Measurements from ENCODE around the gene GDF2.

The GDF2 gene

GRCh38 chr10:47314416-47314970 is 7.8 kb upstream of the GDF2 start:
- DNase-seq: no peak

GRCh38 chr10:47315421-47315820 is 6.8 kb upstream of the GDF2 start:
- no peak for DNase-seq

DNA sequence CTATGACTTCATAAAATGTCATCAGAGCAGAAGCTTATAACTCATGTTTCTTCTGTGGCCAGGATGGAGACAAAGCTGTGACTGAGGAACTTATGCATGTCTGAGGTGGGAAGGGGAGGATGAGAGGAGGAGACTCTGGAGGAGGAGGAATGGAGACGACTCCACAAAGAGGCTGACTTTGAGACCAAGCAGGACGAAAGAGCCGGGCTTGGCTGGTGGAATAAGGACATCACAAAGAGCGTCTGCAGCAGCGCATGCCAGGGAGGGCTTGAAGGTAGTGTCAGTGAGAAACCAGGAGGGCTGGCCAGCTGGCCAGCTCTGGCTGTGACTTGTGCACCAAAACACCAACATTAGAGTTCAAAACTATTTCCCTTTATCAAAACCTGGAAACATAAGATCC is 6.1 kb upstream of the GDF2 start:
- no peak for DNase-seq

- DNase-seq: no peak
These were observed 5.0 kb upstream of the GDF2 start for GRCh38 chr10:47317251-47317650.

DNA sequence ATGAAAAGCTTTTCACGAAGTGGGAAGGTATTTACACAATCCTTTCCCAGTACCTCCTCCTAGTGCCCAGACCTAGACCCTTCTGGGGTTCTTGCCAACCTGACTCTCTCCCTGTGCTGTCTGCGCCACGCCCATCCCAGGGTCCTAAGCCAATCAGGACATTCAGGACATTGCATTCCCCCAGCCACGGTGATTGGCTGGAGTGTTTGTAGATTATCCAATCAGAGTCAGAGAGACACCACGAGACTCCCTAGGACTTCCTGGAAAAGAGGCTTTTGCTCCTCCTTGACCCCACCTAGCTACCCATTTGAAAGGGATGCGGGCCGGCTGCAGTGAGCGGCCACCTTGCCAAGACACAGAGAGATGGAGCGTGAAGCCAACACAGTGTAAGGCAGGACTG is 3.5 kb upstream of the GDF2 start:
- no peak for DNase-seq

GRCh38 chr10:47319784-47320183 is 2.5 kb upstream of the GDF2 start:
- DNase-seq: no peak

DNA sequence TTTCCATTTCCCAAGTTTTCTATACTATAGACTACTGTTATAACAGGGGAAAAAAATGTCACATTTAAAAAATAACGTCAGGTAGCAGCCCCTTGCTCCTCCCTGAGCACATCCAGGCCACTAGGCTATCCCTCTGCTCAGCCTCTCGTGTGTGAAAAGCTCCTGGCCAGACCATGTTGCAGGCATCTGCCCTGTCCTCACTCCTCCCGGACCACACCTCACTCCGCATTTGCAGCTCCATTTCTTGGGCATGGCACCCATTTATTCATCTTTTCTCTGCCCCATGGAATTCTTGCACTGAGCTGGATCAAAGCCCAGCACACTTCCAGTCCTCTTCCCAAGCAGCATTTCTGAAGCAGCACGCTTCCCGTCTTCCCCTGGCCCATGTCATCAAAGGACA is 1.4 kb upstream of the GDF2 start:
- no peak for DNase-seq

- DNase-seq: no peak
These were observed 596 bp upstream of the GDF2 start for GRCh38 chr10:47321521-47322195.

GRCh38 chr10:47323087-47323486 is 833 bp downstream of the GDF2 start:
- no peak for DNase-seq

DNA sequence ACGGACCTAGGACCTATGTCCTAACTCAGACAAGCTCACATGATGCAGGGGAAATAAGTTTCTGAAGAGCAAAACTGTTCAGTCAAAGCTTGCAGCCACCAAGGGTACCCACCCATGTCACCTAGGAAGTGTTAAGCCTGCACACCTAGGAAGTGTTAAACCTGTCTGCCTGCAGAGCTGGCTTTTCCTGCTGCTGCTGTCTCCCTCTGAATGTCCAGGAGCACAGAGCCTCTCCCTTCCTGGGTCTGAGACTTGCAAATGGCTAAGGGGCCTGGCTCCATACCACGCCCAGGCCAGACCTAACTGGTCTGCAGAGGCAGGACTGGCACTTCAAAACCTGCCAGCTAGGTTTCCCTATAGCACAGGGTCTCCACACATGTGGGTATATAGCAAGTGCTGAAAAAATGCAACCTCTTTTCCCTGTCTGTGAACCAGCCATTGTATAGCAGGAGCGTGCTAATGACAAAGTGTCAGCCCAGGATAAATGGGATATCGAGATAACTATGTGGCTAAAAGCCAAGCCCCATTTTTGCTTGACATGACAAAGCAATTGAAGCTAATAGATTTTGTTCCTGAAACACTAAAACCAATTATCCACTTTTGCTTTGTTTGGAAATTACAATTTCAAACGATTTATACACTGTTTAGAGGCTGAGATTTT is 1.5 kb downstream of the GDF2 start:
- DNase-seq: no peak

GRCh38 chr10:47325303-47326291 is 3.3 kb downstream of the GDF2 start:
- DNase-seq: no peak

GRCh38 chr10:47326306-47326926 is 4.2 kb downstream of the GDF2 start:
- DNase-seq: no peak

GRCh38 chr10:47326927-47327330 is 4.7 kb downstream of the GDF2 start:
- DNase-seq: no peak

DNA sequence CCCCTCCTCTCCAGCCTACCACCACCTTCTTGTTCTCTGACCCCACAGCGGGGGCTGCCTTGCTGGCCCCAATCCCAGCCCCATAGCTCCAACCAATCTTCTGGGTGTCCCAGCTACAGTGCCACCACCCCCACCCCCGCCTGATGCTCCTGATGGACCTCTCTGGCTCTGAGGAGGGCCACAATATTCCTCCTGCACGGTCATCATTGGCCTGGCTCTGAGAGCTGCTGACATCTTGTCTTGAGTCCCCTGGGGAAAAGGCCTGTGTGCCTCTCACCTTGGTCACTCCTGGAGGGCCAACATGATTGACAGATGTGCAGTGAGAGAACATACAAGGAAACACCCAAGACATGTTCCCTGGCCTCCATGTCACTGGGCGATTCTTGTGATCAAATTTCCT is 7.6 kb downstream of the GDF2 start:
- no peak for DNase-seq

DNA sequence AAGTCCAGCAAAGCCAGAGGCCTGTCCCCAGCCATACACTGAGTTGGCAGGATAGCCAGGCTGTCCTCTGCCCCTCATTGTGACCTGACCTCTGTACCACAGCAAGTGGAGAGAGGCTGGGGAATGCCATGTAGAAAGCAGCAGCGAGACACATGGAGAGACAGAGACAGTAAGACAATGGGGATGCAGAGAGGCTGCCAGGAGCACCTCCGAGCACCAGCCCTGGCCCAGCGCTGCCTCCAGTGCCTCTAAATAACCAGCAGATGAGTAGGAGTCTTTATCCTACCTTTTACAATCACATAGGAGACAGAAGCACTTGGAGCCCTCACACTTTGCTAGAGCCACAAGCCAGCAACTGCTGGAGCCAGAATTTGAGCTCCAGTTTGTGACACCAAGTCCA is 8.1 kb downstream of the GDF2 start:
- no peak for DNase-seq

- no peak for DNase-seq
These were observed 8.6 kb downstream of the GDF2 start for GRCh38 chr10:47330804-47331203.

GRCh38 chr10:47331491-47331890 is 9.2 kb downstream of the GDF2 start:
- no peak for DNase-seq

GRCh38 chr10:47331954-47332353 is 9.7 kb downstream of the GDF2 start:
- DNase-seq: no peak

DNA sequence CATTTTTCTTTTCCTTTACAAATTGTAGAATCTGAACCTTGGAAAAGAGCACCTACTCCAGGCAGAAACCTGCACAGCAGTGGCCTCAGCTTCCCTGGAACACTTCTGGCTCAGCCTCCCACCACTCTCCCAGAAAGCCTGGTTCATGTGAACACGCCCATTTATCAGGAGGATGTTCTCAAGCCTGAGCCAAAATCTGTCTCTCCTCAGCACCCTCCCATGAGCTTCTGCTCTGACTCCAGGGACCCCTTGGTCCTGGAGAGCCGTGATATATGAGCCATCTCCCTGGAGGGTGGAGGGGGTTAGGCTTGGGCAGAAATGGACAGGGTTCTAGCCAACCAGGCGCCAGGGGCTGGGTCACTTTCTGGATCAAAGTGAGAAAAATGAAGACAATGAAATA is 10.1 kb downstream of the GDF2 start:
- DNase-seq: no peak

GRCh38 chr10:47332946-47333345 is 10.7 kb downstream of the GDF2 start:
- DNase-seq: no peak

DNA sequence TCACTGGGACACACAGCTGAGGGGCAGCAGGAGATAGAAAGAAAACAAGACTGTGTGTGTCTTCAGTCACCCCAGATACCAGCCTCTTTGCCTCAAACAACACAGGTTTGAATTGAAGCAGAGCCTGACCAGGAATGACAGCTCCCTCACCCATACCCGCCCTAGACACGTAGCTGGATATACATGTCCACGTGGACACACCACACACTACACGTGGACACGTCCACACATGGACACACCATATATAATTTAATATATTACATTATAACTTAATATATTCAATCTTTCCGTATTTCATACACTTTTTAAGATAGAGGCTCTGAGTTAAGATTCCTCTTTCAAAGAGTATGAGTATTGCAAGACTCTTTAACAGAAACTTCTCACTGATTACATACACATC is 11.3 kb downstream of the GDF2 start:
- no peak for DNase-seq

DNA sequence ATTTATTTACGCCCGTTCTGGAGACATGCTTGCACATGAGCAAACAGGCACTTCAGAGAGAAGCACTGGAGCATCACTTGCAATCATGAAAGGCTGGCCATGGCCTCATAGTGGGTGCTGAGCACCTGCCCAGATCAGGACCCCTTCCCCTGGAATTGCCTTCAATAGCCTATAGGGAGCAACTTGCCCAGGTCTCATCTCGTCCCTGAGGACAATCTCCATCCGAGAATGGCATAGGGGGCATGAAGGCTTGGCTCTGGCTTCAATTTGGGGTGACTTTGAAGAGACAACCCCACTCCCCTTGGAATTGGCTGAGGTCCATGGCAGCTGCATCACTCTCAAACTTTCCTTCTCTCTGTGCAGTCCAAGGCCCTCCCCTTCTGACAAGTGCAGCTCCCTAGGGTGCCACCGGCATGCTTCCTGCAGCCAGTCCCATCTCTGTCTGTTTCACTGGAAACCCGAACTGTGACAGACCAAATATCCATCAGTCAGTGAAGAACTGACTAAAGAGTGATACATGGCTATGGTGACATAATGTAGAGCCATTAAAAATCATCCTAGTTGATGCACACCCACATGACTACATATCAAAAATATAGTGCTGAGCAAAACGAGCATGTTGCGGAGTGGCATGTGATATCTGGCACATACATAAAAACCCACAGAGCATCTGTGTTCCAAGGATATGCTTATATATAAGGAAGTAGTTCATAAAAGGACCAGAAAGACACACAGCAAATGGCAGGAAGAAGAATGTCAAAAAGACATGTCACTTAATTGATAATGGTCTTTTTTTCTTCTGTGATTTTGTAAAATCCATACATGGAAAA is 12.4 kb downstream of the GDF2 start:
- DNase-seq: no peak
